Endothelial cell (in vitro differentiated cells): Measurements from ENCODE around the gene INTS6. TPM values are rescaled to one million over a fixed set of nuclear protein-coding genes. Genes with fewer than 3 reads are reported as not detected.

Experiments used
- DNase-seq: peaks from one replicate; pipeline ENCODE4 v3.0.0; 2021; ENCODE audit warnings: low spot score
- H3K27ac Mint-ChIP-seq: one replicate; pipeline ENCODE4 v1.8.0; 2021; ENCODE audit warnings: mixed read lengths, inconsistent platforms; ENCODE audit not compliant: unreplicated experiment
- H3K27me3 Mint-ChIP-seq: one replicate; pipeline ENCODE4 v1.8.0; 2021; ENCODE audit warnings: mild to moderate bottlenecking, moderate library complexity, mixed read lengths, inconsistent platforms; ENCODE audit not compliant: unreplicated experiment
- H3K36me3 Mint-ChIP-seq: one replicate; pipeline ENCODE4 v1.8.0; 2021; ENCODE audit warnings: mild to moderate bottlenecking, low read depth, mixed read lengths, inconsistent platforms; ENCODE audit not compliant: unreplicated experiment
- H3K4me1 Mint-ChIP-seq: one replicate; pipeline ENCODE4 v1.8.0; 2021; ENCODE audit warnings: mild to moderate bottlenecking, mixed read lengths, inconsistent platforms; ENCODE audit not compliant: unreplicated experiment
- H3K4me3 Mint-ChIP-seq: one replicate; pipeline ENCODE4 v1.8.0; 2021; ENCODE audit warnings: mild to moderate bottlenecking, mixed read lengths, inconsistent platforms; ENCODE audit not compliant: unreplicated experiment
- H3K9me3 Mint-ChIP-seq: one replicate; pipeline ENCODE4 v1.8.0; 2021; ENCODE audit warnings: mixed read lengths, inconsistent platforms; ENCODE audit not compliant: unreplicated experiment
- total RNA-seq: library from RNA; stranded (reverse); fragmentation: NEBNext Ultra II Directional; extraction: Animal tissue kit (Norgen Biotek cat#: 25700); gene quantifications from one replicate; pipeline ENCODE4 v1.2.1, GENCODE V29; 2021; ENCODE audit not compliant: unreplicated experiment
- TF ChIP-seq, protein P1 (sequence below): fragments of 200-600 bp; sonication (generic); IDR thresholded peaks from one replicate; pipeline ENCODE4 v1.5.0; 2021; ENCODE audit warnings: antibody characterized with exemption; ENCODE audit not compliant: unreplicated experiment

INTS6 gene
- total RNA-seq, 1 donor from 2014 or later = 45.0 TPM

DNA sequence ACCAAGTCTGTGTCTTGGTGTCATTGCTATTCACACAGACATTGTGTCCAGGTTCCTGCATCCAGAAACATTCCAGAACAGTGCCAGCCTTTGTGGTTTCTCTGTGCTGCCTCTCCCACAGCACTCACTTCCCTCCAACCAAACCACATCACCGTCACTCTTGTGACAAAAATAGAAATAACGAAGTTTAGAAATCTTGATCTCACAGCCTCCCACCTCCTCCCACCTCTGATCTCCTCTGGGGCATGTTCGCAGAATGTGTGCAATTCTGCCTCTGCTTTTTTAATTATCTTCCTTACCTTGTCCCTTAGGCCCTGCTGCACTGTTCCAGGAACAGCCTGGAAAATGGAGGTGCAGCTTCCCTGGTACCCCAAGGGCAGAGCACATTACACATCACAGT, 122.0 kb downstream of the INTS6 start:
- no peaks in the 10 kb centered on the region for H3K4me1 Mint-ChIP-seq
- no peaks in the 10 kb centered on the region for H3K36me3 Mint-ChIP-seq
- H3K9me3 Mint-ChIP-seq = no peaks in the 10 kb centered on the region
- H3K27me3 Mint-ChIP-seq = peaks cover 2% of the 10 kb centered on the region
- TF ChIP-seq, protein P1, sequence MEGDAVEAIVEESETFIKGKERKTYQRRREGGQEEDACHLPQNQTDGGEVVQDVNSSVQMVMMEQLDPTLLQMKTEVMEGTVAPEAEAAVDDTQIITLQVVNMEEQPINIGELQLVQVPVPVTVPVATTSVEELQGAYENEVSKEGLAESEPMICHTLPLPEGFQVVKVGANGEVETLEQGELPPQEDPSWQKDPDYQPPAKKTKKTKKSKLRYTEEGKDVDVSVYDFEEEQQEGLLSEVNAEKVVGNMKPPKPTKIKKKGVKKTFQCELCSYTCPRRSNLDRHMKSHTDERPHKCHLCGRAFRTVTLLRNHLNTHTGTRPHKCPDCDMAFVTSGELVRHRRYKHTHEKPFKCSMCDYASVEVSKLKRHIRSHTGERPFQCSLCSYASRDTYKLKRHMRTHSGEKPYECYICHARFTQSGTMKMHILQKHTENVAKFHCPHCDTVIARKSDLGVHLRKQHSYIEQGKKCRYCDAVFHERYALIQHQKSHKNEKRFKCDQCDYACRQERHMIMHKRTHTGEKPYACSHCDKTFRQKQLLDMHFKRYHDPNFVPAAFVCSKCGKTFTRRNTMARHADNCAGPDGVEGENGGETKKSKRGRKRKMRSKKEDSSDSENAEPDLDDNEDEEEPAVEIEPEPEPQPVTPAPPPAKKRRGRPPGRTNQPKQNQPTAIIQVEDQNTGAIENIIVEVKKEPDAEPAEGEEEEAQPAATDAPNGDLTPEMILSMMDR = no peak
- no peak overlapping the region for H3K27ac Mint-ChIP-seq
- DNase-seq = no peak
- no peak overlapping the region for H3K4me3 Mint-ChIP-seq

DNA sequence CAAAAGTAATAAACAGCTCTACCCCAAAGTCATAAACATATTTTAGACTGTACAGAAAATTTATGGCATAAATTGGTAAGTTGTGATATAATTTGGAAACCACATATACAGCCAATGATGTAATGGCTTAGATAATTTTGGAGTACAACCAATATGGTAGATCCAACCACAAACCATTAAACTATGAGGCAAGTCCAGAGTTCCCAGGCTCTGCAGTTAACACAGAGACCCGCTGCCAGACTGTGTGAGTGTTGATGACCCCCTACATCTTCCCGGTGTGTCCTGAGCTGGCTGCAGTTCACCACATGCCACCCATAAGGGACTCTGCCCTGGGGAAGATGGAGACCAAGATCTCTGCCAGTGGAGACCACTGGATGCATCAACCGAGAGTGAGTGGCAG, 123.2 kb downstream of the INTS6 start:
- Mint-ChIP-seq H3K4me3 (no peak overlapping the region), H3K9me3 (no peaks in the 10 kb centered on the region), H3K36me3 (no peaks in the 10 kb centered on the region), H3K27me3 (no peaks in the 10 kb centered on the region), H3K27ac (no peak overlapping the region), H3K4me1 (no peaks in the 10 kb centered on the region)
- DNase-seq = no peak
- TF ChIP-seq, protein P1 = no peak

GRCh38 chr13:51328488-51328887, 124.3 kb downstream of the INTS6 start:
- Mint-ChIP-seq H3K27me3 (no peaks in the 10 kb centered on the region), H3K9me3 (no peaks in the 10 kb centered on the region), H3K4me3 (no peak overlapping the region), H3K27ac (no peak overlapping the region), H3K4me1 (no peaks in the 10 kb centered on the region), H3K36me3 (no peaks in the 10 kb centered on the region)
- TF ChIP-seq, protein P1 = no peak
- no peak for DNase-seq

- no peak for DNase-seq
- Mint-ChIP-seq H3K36me3 (no peaks in the 10 kb centered on the region), H3K27ac (no peak overlapping the region), H3K27me3 (no peaks in the 10 kb centered on the region), H3K4me3 (no peak overlapping the region), H3K4me1 (no peaks in the 10 kb centered on the region), H3K9me3 (no peaks in the 10 kb centered on the region)
- TF ChIP-seq, protein P1 = no peak
These were observed 124.9 kb downstream of the INTS6 start for GRCh38 chr13:51327961-51328360.

GRCh38 chr13:51326777-51327176, 126.1 kb downstream of the INTS6 start:
- no peaks in the 10 kb centered on the region for H3K27me3 Mint-ChIP-seq
- no peak for DNase-seq
- no peaks in the 10 kb centered on the region for H3K4me1 Mint-ChIP-seq
- H3K36me3 Mint-ChIP-seq = no peaks in the 10 kb centered on the region
- no peak overlapping the region for H3K4me3 Mint-ChIP-seq
- TF ChIP-seq, protein P1 = no peak
- no peaks in the 10 kb centered on the region for H3K9me3 Mint-ChIP-seq
- no peak overlapping the region for H3K27ac Mint-ChIP-seq
